Stromal cell of bone marrow (primary cell): ENCODE data around the gene ELAVL2.

Experiments
- DNase-seq: peaks from one replicate; pipeline ENCODE4 v3.0.0-alpha.2; 2012; ENCODE audit warnings: low read depth

ELAVL2 gene

GRCh38 chr9:23826120-23826629, at the start of gene ELAVL2:
TSS of gene ELAVL2 (minus strand) at chr9:23826240. CDS start at chr9:23762234, 64,006 bp downstream.
- DNase-seq, result peak; percentile 67

- DNase-seq, result no peak
Measured at GRCh38 chr9:23858234-23858633, 32.2 kb upstream of the ELAVL2 start.

GRCh38 chr9:23855873-23856604, 30.0 kb upstream of the ELAVL2 start:
- DNase-seq, result no peak

- DNase-seq, result no peak
Measured at GRCh38 chr9:23850690-23851629, 24.9 kb upstream of the ELAVL2 start.

- no peak for DNase-seq
Measured at GRCh38 chr9:23850242-23850689, 24.2 kb upstream of the ELAVL2 start.

GRCh38 chr9:23849379-23850035, 23.5 kb upstream of the ELAVL2 start:
- DNase-seq, result no peak

GRCh38 chr9:23842565-23843129, 16.6 kb upstream of the ELAVL2 start:
- no peak for DNase-seq

- no peak for DNase-seq
Measured at GRCh38 chr9:23841304-23841703, 15.3 kb upstream of the ELAVL2 start.

- no peak for DNase-seq
Measured at GRCh38 chr9:23837038-23837437, 11.0 kb upstream of the ELAVL2 start.

- DNase-seq, result no peak
Measured at GRCh38 chr9:23830929-23831730, 5.1 kb upstream of the ELAVL2 start.

GRCh38 chr9:23830476-23830805, 4.4 kb upstream of the ELAVL2 start:
- no peak for DNase-seq

- DNase-seq, result no peak
Measured at GRCh38 chr9:23829580-23830475, 3.8 kb upstream of the ELAVL2 start.

GRCh38 chr9:23825700-23826099, 340 bp downstream of the ELAVL2 start:
- DNase-seq, result no peak

GRCh38 chr9:23824830-23825591, 1.0 kb downstream of the ELAVL2 start:
- no peak for DNase-seq

- no peak for DNase-seq
Measured at GRCh38 chr9:23823986-23824829, 1.8 kb downstream of the ELAVL2 start.

GRCh38 chr9:23823269-23823668, 2.8 kb downstream of the ELAVL2 start:
- DNase-seq, result no peak

GRCh38 chr9:23822261-23823169, 3.5 kb downstream of the ELAVL2 start:
- no peak for DNase-seq
